ENCODE results near the gene C6orf52.

- TF ChIP-seq, protein P1, sequence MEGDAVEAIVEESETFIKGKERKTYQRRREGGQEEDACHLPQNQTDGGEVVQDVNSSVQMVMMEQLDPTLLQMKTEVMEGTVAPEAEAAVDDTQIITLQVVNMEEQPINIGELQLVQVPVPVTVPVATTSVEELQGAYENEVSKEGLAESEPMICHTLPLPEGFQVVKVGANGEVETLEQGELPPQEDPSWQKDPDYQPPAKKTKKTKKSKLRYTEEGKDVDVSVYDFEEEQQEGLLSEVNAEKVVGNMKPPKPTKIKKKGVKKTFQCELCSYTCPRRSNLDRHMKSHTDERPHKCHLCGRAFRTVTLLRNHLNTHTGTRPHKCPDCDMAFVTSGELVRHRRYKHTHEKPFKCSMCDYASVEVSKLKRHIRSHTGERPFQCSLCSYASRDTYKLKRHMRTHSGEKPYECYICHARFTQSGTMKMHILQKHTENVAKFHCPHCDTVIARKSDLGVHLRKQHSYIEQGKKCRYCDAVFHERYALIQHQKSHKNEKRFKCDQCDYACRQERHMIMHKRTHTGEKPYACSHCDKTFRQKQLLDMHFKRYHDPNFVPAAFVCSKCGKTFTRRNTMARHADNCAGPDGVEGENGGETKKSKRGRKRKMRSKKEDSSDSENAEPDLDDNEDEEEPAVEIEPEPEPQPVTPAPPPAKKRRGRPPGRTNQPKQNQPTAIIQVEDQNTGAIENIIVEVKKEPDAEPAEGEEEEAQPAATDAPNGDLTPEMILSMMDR (IDR thresholded peaks at IDR 0.05 in 4 of 5, conservative IDR thresholded peaks at IDR 0.05 in 1 of 5): no peak
- TF ChIP-seq POLR2A (IDR thresholded peaks at IDR 0.05): no peak
Measured at GRCh38 chr6:10733863-10734262, 39.4 kb upstream of the C6orf52 start.
